HepG2 (cell line): ENCODE data around the gene DENND1C. TPM values are rescaled to one million over a fixed set of nuclear protein-coding genes. Genes with fewer than 3 reads are reported as not detected.

Experiments used
- ATAC-seq: fragments of 200-7000 bp; cut with Tn5 transposase; 3 replicates; pipeline ENCODE4 v1.9.1; 2020; ENCODE audit warnings: mild to moderate bottlenecking, moderate library complexity
- BruUV-seq: library from RNA; stranded (reverse); fragments of 400-500 nt; replicated peaks from 2 replicates; lab custom pipeline; 2021; lab: Mats Ljungman, UMichigan
- CTCF ChIA-PET: fragments of 300-600 bp; formaldehyde crosslinking; extraction: SDS; loops from one replicate; lab custom pipeline; 2021; ENCODE audit warnings: low total read pairs, inconsistent platforms, low intra/inter-chr PET ratio; lab: Yijun Ruan, JAX
- POLR2A ChIA-PET: fragments of 350-600 bp; sonication (Branson Sonifier 250); formaldehyde crosslinking; loops from one replicate; lab custom pipeline; 2020; ENCODE audit warnings: antibody characterized with exemption, inconsistent platforms; lab: Yijun Ruan, JAX
- DNase-seq: peaks from one replicate; pipeline ENCODE4 v3.0.0-alpha.2; 2015; ENCODE audit warnings: low spot score
- FAIRE-seq: peaks from 3 replicates; lab custom pipeline; 2011; peaks lifted over from hg19 to GRCh38; lab: Jason Lieb, UNC
- H2AFZ ChIP-seq: one replicate; pipeline ENCODE4 v1.6.1; 2011; ENCODE audit warnings: low read length, inconsistent platforms
- H3K27ac ChIP-seq: fragments of 300-600 bp; 3 replicates; pipeline ENCODE4 v1.8.0; 2011; ENCODE audit warnings: mixed run types, mild to moderate bottlenecking, mixed read lengths, low read length, inconsistent platforms; ENCODE audit not compliant: insufficient read depth; ENCODE audit errors: extremely low read length
- H3K27me3 ChIP-seq, 2 experiments: fragments of 200-600 bp in 1 of 2; 2 replicates in 1 of 2; 3 replicates in 1 of 2; pipeline versions ENCODE4 v1.6.0 to v1.8.0; 2011; ENCODE audit warnings: low read length in 2 of 2, mild to moderate bottlenecking in 2 of 2, moderate library complexity in 2 of 2, inconsistent platforms in 1 of 2; ENCODE audit not compliant: insufficient read depth in 2 of 2, control insufficient read depth in 1 of 2
- H3K36me3 ChIP-seq, 2 experiments: fragments of 200-600 bp in 1 of 2; replicated peaks in 1 of 2; 2 replicates in 1 of 2; 3 replicates in 1 of 2; pipeline versions ENCODE4 v1.5.1 to v1.8.0; 2011; ENCODE audit warnings: low read length in 2 of 2, inconsistent platforms in 1 of 2; ENCODE audit not compliant: insufficient read depth in 2 of 2, control insufficient read depth in 1 of 2
- H3K4me1 ChIP-seq: 2 replicates; pipeline ENCODE4 v1.5.1; 2012; ENCODE audit warnings: low read length, inconsistent platforms; ENCODE audit not compliant: insufficient read depth
- H3K4me2 ChIP-seq: 2 replicates; pipeline ENCODE4 v1.6.0; 2011; ENCODE audit warnings: low read depth, low read length, inconsistent platforms
- H3K4me3 ChIP-seq, 3 experiments: fragments of 200-600 bp in 1 of 3; sonication (generic), shearing (Covaris generic) in 1 of 3; replicated peaks in 1 of 3; 2 replicates each; pipeline ENCODE4 v1.5.1; 2011 to 2016; ENCODE audit warnings: low read length in 3 of 3, inconsistent platforms in 2 of 3, low read depth in 2 of 3, mild to moderate bottlenecking in 2 of 3, control low read depth in 1 of 3, mixed read lengths in 1 of 3; ENCODE audit not compliant: insufficient read depth in 1 of 3
- H3K79me2 ChIP-seq: one replicate; pipeline ENCODE4 v1.6.1; 2011; ENCODE audit warnings: low read length, inconsistent platforms; ENCODE audit not compliant: insufficient read depth
- H3K9ac ChIP-seq: 2 replicates; pipeline ENCODE4 v1.6.0; 2011; ENCODE audit warnings: mild to moderate bottlenecking, low read depth, low read length, inconsistent platforms; ENCODE audit not compliant: insufficient read depth
- H3K9me3 ChIP-seq: 2 replicates; pipeline ENCODE4 v1.5.1; 2012; ENCODE audit warnings: mild to moderate bottlenecking, low read length
- H4K20me1 ChIP-seq: 2 replicates; pipeline ENCODE4 v1.6.0; 2011; ENCODE audit warnings: inconsistent platforms, mild to moderate bottlenecking, low read length, moderate library complexity; ENCODE audit not compliant: insufficient read depth
- ARID2 ChIP-seq: sonication (generic); formaldehyde crosslinking; IDR thresholded peaks from 2 replicates; pipeline ENCODE4 v1.8.1; 2022; ENCODE audit warnings: mild to moderate bottlenecking, missing genetic modification reagents, borderline replicate concordance
- CEBPB ChIP-seq: IDR thresholded peaks from 2 replicates; pipeline ENCODE4 v1.6.1; 2011; ENCODE audit warnings: low read depth, low read length, improper control_type of control experiment, borderline replicate concordance
- HDAC6 ChIP-seq: fragments of 200-600 bp; sonication (generic); IDR thresholded peaks from 2 replicates; pipeline ENCODE4 v1.7.0; 2017; ENCODE audit warnings: mild to moderate bottlenecking, antibody characterized with exemption, low read length, low read depth
- MXD1 ChIP-seq: sonication (generic); formaldehyde crosslinking; IDR thresholded peaks from 2 replicates; pipeline ENCODE4 v1.4.0; 2020; ENCODE audit warnings: mild to moderate bottlenecking, missing genetic modification reagents
- MZF1 ChIP-seq: sonication (generic); formaldehyde crosslinking; IDR thresholded peaks from 2 replicates; pipeline ENCODE4 v1.8.1; 2023; ENCODE audit warnings: mild to moderate bottlenecking, missing genetic modification reagents, borderline replicate concordance
- SP4 ChIP-seq: sonication (generic); formaldehyde crosslinking; IDR thresholded peaks from 2 replicates; pipeline ENCODE4 v1.8.1; 2023; ENCODE audit warnings: mild to moderate bottlenecking, missing genetic modification reagents
- ZKSCAN8 ChIP-seq: IDR thresholded peaks from 2 replicates; pipeline ENCODE4 v1.6.1; 2016; ENCODE audit warnings: borderline replicate concordance, missing genetic modification reagents, missing compliant biosample characterization
- ZNF597 ChIP-seq: sonication (generic); formaldehyde crosslinking; IDR thresholded peaks from 2 replicates; pipeline ENCODE4 v1.5.0; 2020; ENCODE audit warnings: missing genetic modification reagents
- ZNF644 ChIP-seq: IDR thresholded peaks from 2 replicates; pipeline ENCODE4 v1.6.1; 2016; ENCODE audit warnings: low read depth
- ZNF768 ChIP-seq: sonication (generic); formaldehyde crosslinking; IDR thresholded peaks from 2 replicates; pipeline ENCODE4 v1.4.0; 2020; ENCODE audit warnings: missing genetic modification reagents
- WGBS: methylation state at CpG from one replicate; pipeline ENCODE4 v1.1.6; 2017; ENCODE audit warnings: low lambda C conversion rate; 5-methylcytosine and 5-hydroxymethylcytosine counted together
- in situ Hi-C: cut with HindIII; loops from 2 replicates; pipeline ENCODE4 v1.10.0; 2017; ENCODE audit warnings: low pct_unique_long_range_greater_than_20kb; ENCODE audit not compliant: extremely low pct_ligation_motif_present
- intact Hi-C: fragments of 100-400 bp; cut with micrococcal nuclease; formaldehyde crosslinking; loops from one replicate; pipeline ENCODE4 v1.10.0; 2022; ENCODE audit not compliant: unreplicated experiment
- polyA plus RNA-seq, 8 experiments: library from polyadenylated mRNA; depleted of rRNA in 3 of 8; stranded (reverse) in 7 of 8; unstranded in 1 of 8; fragments of >200 nt; fragmentation: Illumina TruSeq in 4 of 8; extraction: Trizol in 4 of 8; gene quantifications; 2 replicates each; pipeline versions ENCODE4 v1.2.1 to v1.2.3, GENCODE V29; 2011 to 2016; ENCODE audit warnings: low read depth in 4 of 8, missing spikeins in 1 of 8, mixed read lengths in 1 of 8; ENCODE audit not compliant: insufficient read depth in 1 of 8
- total RNA-seq, 5 experiments: library from RNA; depleted of rRNA; stranded (reverse); fragments of >200 nt; fragmentation: Illumina TruSeq; extraction: Trizol; gene quantifications; 2 replicates each; pipeline ENCODE4 v1.2.3, GENCODE V29; 2016; ENCODE audit warnings: low read depth in 1 of 5

The DENND1C gene
- total and polyA plus RNA-seq, 2 of the 13 experiments (the other 11 are each of a cell fraction or from before 2014, with no cell fraction given), result 0.04 to 0.73 TPM

- TF ChIP-seq MXD1 (no peak), HDAC6 (no peak), ZNF597 (CRISPR knock-in tag) (no peak), MZF1 (CRISPR knock-in tag) (no peak), ZNF644 (no peak), SP4 (CRISPR knock-in tag) (no peak), ZKSCAN8 (CRISPR knock-in tag) (no peak)
Measured at GRCh38 chr19:6500837-6501739, 19.5 kb upstream of the DENND1C start (continued).

GRCh38 chr19:6499052-6499790 lies 17.6 kb upstream of the DENND1C start:
- no peaks in the 10 kb centered on the region for H4K20me1 ChIP-seq
- WGBS, result 45% methylated on average over 17 of the region's 17 CpGs
- no peak overlapping the region for H3K27ac ChIP-seq
- H3K4me2 ChIP-seq, result no peak overlapping the region
- DNase-seq, result no peak
- in situ Hi-C loops, result no loop called here
- BruUV-seq, result no TSS peak
- CTCF ChIA-PET, result no interaction called here
- no peak for ATAC-seq
- H3K9ac ChIP-seq, result no peak overlapping the region
- no peak overlapping the region for H2AFZ ChIP-seq
- no peaks in the 10 kb centered on the region for H3K9me3 ChIP-seq
- H3K79me2 ChIP-seq, result no peaks in the 10 kb centered on the region
- H3K4me1 ChIP-seq, result no peaks in the 10 kb centered on the region
- intact Hi-C loops, result no loop called here
- no peak for TF ChIP-seq ARID2 (CRISPR knock-in tag)
- TF ChIP-seq ZNF768 (CRISPR knock-in tag), result peak; percentile 58
- TF ChIP-seq CEBPB, result peak; percentile 8; the same call in 1 of the 2 replicates
- peaks cover 3 to 34% of the 10 kb centered on the region in 2 experiments for H3K27me3 ChIP-seq
- H3K4me3 ChIP-seq, result no peak overlapping the region
- no peak for FAIRE-seq
- H3K36me3 ChIP-seq, result no peaks in the 10 kb centered on the region
- POLR2A ChIA-PET, result no interaction called here
